HepG2 (cell line): Measurements from ENCODE around the gene MYH3. TPM values are rescaled to one million over a fixed set of nuclear protein-coding genes. Genes with fewer than 3 reads are reported as not detected.

Experiments
- ATM ChIP-seq: fragments of 450-650 bp; IDR thresholded peaks from 2 replicates; pipeline ENCODE4 v1.7.1; 2017; ENCODE audit warnings: mild to moderate bottlenecking, borderline replicate concordance
- CAMTA2 ChIP-seq: sonication (generic); formaldehyde crosslinking; IDR thresholded peaks from 2 replicates; pipeline ENCODE4 v1.4.0; 2020; ENCODE audit warnings: mild to moderate bottlenecking, missing genetic modification reagents, borderline replicate concordance
- FOSL2 ChIP-seq: sonication (generic); formaldehyde crosslinking; IDR thresholded peaks from 2 replicates; pipeline ENCODE4 v1.4.0; 2020; ENCODE audit warnings: missing genetic modification reagents
- ISX ChIP-seq: sonication (generic); formaldehyde crosslinking; conservative IDR thresholded peaks from 2 replicates; pipeline ENCODE4 v1.5.0; 2020; ENCODE audit warnings: missing genetic modification reagents
- KMT2A ChIP-seq: sonication (generic); formaldehyde crosslinking; IDR thresholded peaks from 2 replicates; pipeline ENCODE4 v1.4.0; 2020; ENCODE audit warnings: missing genetic modification reagents
- PAX8 ChIP-seq: sonication (generic); formaldehyde crosslinking; IDR thresholded peaks from 2 replicates; pipeline ENCODE4 v1.8.0; 2022; ENCODE audit warnings: mild to moderate bottlenecking, missing genetic modification reagents, borderline replicate concordance
- PHF5A ChIP-seq: IDR thresholded peaks from one replicate; pipeline ENCODE4 v1.6.1; 2018; ENCODE audit warnings: low read depth, missing genetic modification reagents; ENCODE audit not compliant: unreplicated experiment
- RBFOX2 ChIP-seq: fragments of 200-400 bp; formaldehyde crosslinking; IDR thresholded peaks from 2 replicates; pipeline ENCODE4 v1.6.1; 2017; ENCODE audit warnings: low read depth, mild to moderate bottlenecking, low read length
- REL ChIP-seq: sonication (generic); formaldehyde crosslinking; conservative IDR thresholded peaks from 2 replicates; pipeline ENCODE4 v1.8.0; 2022; ENCODE audit warnings: mild to moderate bottlenecking, missing genetic modification reagents, moderate library complexity
- RELA ChIP-seq: sonication (generic); formaldehyde crosslinking; IDR thresholded peaks from 2 replicates; pipeline ENCODE4 v1.4.0; 2020; ENCODE audit warnings: missing genetic modification reagents
- RFX3 ChIP-seq: IDR thresholded peaks from 2 replicates; pipeline ENCODE4 v1.6.1; 2016; ENCODE audit warnings: missing biosample characterization, missing genetic modification reagents
- SOX5 ChIP-seq: IDR thresholded peaks from 2 replicates; pipeline ENCODE4 v1.6.1; 2016; ENCODE audit warnings: borderline replicate concordance
- ZBTB2 ChIP-seq: sonication (generic); formaldehyde crosslinking; IDR thresholded peaks from 2 replicates; pipeline ENCODE4 v1.8.0; 2022; ENCODE audit warnings: low read depth, missing genetic modification reagents
- ZFP41 ChIP-seq: sonication (generic); formaldehyde crosslinking; IDR thresholded peaks from 2 replicates; pipeline ENCODE4 v1.4.0; 2020; ENCODE audit warnings: mild to moderate bottlenecking, missing genetic modification reagents, borderline replicate concordance
- ZFP90 ChIP-seq: sonication (generic); formaldehyde crosslinking; IDR thresholded peaks from 2 replicates; pipeline ENCODE4 v1.8.0; 2022; ENCODE audit warnings: missing genetic modification reagents, mild to moderate bottlenecking, inconsistent platforms, borderline replicate concordance
- ZHX1 ChIP-seq: sonication (generic); formaldehyde crosslinking; IDR thresholded peaks from 2 replicates; pipeline ENCODE4 v1.8.1; 2022; ENCODE audit warnings: low read depth, mild to moderate bottlenecking, missing genetic modification reagents
- ZNF136 ChIP-seq: sonication (generic); formaldehyde crosslinking; IDR thresholded peaks from 2 replicates; pipeline ENCODE4 v1.8.1; 2022; ENCODE audit warnings: low read depth, mild to moderate bottlenecking, moderate library complexity, missing genetic modification reagents
- ZNF24 ChIP-seq: fragments of 450-650 bp; IDR thresholded peaks from 2 replicates; pipeline ENCODE4 v1.6.1; 2017; ENCODE audit warnings: antibody characterized with exemption, mild to moderate bottlenecking
- ZNF3 ChIP-seq: IDR thresholded peaks from 2 replicates; pipeline ENCODE4 v1.7.0; 2017; ENCODE audit warnings: inconsistent platforms
- ZNF484 ChIP-seq: sonication (generic); formaldehyde crosslinking; IDR thresholded peaks from 2 replicates; pipeline ENCODE4 v1.5.1; 2020; ENCODE audit warnings: mild to moderate bottlenecking, low read depth, missing genetic modification reagents, borderline replicate concordance
- ZNF558 ChIP-seq: sonication (generic); formaldehyde crosslinking; IDR thresholded peaks from 2 replicates; pipeline ENCODE4 v1.9.0; 2022; ENCODE audit warnings: mild to moderate bottlenecking, missing genetic modification reagents, borderline replicate concordance
- ZSCAN31 ChIP-seq: sonication (generic); formaldehyde crosslinking; IDR thresholded peaks from 2 replicates; pipeline ENCODE4 v1.5.0; 2020; ENCODE audit warnings: low read depth, mild to moderate bottlenecking, missing genetic modification reagents
- polyA plus RNA-seq, 8 experiments: library from polyadenylated mRNA; depleted of rRNA in 3 of 8; stranded (reverse) in 7 of 8; unstranded in 1 of 8; fragments of >200 nt; fragmentation: Illumina TruSeq in 4 of 8; extraction: Trizol in 4 of 8; gene quantifications; 2 replicates each; pipeline versions ENCODE4 v1.2.1 to v1.2.3, GENCODE V29; 2011 to 2016; ENCODE audit warnings: low read depth in 4 of 8, missing spikeins in 1 of 8, mixed read lengths in 1 of 8; ENCODE audit not compliant: insufficient read depth in 1 of 8
- total RNA-seq, 5 experiments: library from RNA; depleted of rRNA; stranded (reverse); fragments of >200 nt; fragmentation: Illumina TruSeq; extraction: Trizol; gene quantifications; 2 replicates each; pipeline ENCODE4 v1.2.3, GENCODE V29; 2016; ENCODE audit warnings: low read depth in 1 of 5
- TF ChIP-seq, protein P1 (sequence below): sonication (generic); formaldehyde crosslinking; IDR thresholded peaks from 2 replicates; pipeline ENCODE4 v1.8.0; 2022; ENCODE audit warnings: mild to moderate bottlenecking, missing genetic modification reagents

Gene MYH3
- total and polyA plus RNA-seq, 2 of the 13 experiments (the other 11 are each of a cell fraction or from before 2014, with no cell fraction given): 2.5 to 4.5 TPM

DNA sequence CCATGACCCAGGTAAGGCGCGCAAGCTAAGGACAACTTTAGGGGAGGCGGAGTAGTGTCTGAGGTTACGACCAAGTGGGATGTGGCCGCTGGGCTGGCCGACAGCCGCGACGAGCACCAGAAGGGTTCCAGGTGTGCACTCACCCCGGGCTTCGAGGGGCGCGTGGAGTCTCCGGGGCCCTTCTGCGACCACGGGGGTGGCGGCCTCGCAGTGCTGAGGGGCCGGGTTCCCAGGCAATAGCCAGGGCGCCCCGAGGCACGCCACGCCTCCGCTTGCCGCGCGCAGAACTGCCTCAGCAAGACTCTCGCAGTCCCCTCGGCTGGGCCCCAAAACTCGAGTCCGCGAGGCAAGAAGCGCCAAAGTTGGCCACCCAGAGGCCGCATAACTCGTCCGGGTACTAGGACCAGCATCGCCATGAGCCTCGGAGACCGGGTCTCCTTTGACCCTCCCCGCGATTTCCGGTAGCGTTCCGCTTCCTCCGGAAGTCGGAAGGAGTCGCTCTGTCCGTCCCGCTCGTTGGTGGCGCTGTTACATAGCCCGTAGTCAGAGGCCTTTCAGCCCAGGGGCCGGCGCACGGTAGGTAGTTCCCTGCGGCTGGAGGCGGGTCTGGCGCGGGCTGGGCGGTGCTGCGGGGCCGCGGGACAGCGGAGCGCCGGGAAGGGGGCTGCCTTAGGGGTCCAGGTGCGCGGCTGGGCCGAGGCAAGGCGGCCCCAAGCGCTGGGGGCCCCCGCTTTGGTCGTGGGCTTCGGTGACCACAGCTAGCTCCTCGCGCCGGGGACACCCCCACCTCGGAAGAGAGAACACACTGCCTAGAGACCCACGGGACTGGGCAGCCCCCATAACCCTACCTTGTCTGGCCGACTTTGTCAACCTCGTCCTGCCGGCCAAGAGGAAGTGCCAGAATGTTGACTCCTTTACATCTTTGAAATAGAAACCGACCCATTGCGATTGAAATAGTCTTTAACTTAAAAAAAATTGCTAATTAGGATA, 40.3 kb upstream of the MYH3 start, which contains the start of the genes ADPRM and SCO1 (continued):
- 0 out of 2 replicates have a peak, but pooled peaks have one; percentile 43 for TF ChIP-seq PAX8 (CRISPR knock-in tag)
- no peak for TF ChIP-seq ISX (CRISPR knock-in tag)
- peak; percentile 2; the same call in 1 of the 2 replicates for TF ChIP-seq FOSL2 (CRISPR knock-in tag)
- TF ChIP-seq RBFOX2: peak; percentile 96
- TF ChIP-seq ZNF136 (CRISPR knock-in tag): no peak
- no peak for TF ChIP-seq RFX3 (CRISPR knock-in tag)
- no peak for TF ChIP-seq REL
- no peak for TF ChIP-seq PHF5A (CRISPR knock-in tag)
- peak; percentile 99 for TF ChIP-seq KMT2A (CRISPR knock-in tag)
- TF ChIP-seq, protein P1, sequence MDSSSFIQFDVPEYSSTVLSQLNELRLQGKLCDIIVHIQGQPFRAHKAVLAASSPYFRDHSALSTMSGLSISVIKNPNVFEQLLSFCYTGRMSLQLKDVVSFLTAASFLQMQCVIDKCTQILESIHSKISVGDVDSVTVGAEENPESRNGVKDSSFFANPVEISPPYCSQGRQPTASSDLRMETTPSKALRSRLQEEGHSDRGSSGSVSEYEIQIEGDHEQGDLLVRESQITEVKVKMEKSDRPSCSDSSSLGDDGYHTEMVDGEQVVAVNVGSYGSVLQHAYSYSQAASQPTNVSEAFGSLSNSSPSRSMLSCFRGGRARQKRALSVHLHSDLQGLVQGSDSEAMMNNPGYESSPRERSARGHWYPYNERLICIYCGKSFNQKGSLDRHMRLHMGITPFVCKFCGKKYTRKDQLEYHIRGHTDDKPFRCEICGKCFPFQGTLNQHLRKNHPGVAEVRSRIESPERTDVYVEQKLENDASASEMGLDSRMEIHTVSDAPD: 0 out of 2 replicates have a peak, but pooled peaks have one; percentile 36
- TF ChIP-seq RELA (CRISPR knock-in tag): no peak
- no peak for TF ChIP-seq ZHX1 (CRISPR knock-in tag)
- TF ChIP-seq ZFP41 (CRISPR knock-in tag): no peak
- peak; percentile 91 for TF ChIP-seq ZFP90 (CRISPR knock-in tag)
- peak; percentile 57; the same call in 1 of the 2 replicates for TF ChIP-seq SOX5 (CRISPR knock-in tag)
- TF ChIP-seq ATM: no peak
- TF ChIP-seq ZBTB2 (CRISPR knock-in tag): peak; percentile 84
- peak; percentile 64 for TF ChIP-seq ZSCAN31 (CRISPR knock-in tag)
- 0 out of 2 replicates have a peak, but pooled peaks have one; percentile 36 for TF ChIP-seq CAMTA2
- no peak for TF ChIP-seq ZNF24
- no peak for TF ChIP-seq ZNF3
- no peak for TF ChIP-seq ZNF484 (CRISPR knock-in tag)
- TF ChIP-seq ZNF558: peak; percentile 71; the same call in 1 of the 2 replicates
